ENCODE data around the gene RHOXF1. TPM values are rescaled to one million over a fixed set of nuclear protein-coding genes. Genes with fewer than 3 reads are reported as not detected.
A peak's percentile ranks its signal among the peaks of the same experiment; 100 is the strongest.
"Not testable (repeated sequence)": the region's sequence is repeated elsewhere in the genome, so short reads cannot be mapped to it uniquely, and the experiment has no call there.

Gene RHOXF1
- total and polyA plus RNA-seq, 4 donors, result 0.69 to 4.8 TPM; not detected in 2

DNA sequence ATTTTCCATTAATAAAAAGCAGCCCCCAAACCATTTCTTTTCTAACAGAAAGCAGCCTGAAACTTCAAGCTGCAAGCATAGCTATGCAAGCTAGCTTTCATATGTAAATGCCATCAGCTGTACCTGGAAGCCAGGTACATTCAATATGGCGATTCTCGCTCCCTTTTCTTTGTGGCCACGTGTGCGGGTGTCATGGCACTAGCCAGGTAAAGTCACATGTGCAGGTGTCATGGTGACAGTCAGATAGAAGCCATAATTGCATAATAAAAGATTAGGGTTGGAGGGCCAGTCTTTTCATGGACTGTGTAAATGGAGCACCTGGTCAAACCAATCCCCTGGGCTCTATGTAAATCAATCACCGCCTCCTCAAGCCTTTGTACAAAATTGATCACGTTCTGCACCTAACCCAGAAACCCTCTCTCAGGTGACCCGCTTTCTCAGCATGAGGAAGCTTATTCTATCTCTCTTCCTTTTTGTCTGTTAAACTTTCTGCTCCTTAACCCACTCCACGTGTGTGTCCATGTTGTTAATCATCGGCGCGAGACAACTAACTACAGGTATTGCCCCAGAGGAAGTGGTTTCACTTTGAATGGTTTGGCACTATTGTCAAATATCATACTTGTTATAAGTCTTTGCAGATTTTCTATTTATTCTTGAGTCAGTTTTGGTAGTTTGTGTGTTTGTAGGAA is 24.7 kb upstream of the RHOXF1 start:
- intact Hi-C loops (cut with DNase I), result no loop called here
- no peak for ATAC-seq (ENCODE audit: low FRiP score)

DNA sequence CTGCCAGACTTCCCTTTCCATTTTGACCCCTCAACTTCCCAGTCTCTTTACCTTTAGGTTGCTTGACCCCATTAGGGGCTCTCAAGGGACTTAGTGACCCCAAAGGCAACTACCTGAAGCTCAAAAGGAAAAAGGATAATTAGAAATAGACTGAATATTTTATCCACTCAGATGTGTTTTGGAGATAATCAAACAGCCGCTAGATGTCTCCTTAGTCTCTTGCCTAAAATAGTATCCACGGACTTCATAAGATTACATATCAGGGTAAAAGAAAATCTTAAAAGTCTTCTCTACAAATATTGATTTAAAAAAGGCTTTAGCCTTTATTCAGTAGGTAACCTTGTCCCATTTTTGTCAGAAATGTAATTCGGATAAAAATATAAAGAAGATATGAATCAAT is 21.7 kb upstream of the RHOXF1 start:
- no peaks in the 10 kb centered on the region for H3K36me3 ChIP-seq (ENCODE audit: control insufficient read depth in 1 of 2, insufficient read depth in 2 of 2, low read length in 1 of 2)
- WGBS, 2 donors, result 37 to 50% methylated on average over 3 of the region's 3 CpGs
- H3K27me3 ChIP-seq (ENCODE audit: control insufficient read depth in 1 of 2, insufficient read depth in 2 of 2, low read length in 1 of 2), result no peaks in the 10 kb centered on the region
- intact Hi-C loops (cut with DNase I), result no loop called here
- ATAC-seq (ENCODE audit: low FRiP score) (no peak), DNase-seq (no peak)
- no peaks in the 10 kb centered on the region for H3K4me1 ChIP-seq (ENCODE audit: control insufficient read depth in 1 of 2, insufficient read depth in 2 of 2, low read length in 2 of 2)
- no peak overlapping the region for H3K27ac ChIP-seq (ENCODE audit: low read depth in 1 of 2, low read length in 2 of 2)
- H3K9me3 ChIP-seq (ENCODE audit: control insufficient read depth, low read length), result no peaks in the 10 kb centered on the region
- H3K4me3 ChIP-seq (ENCODE audit: low read length in 2 of 2), result no peak overlapping the region

More for the DNA sequence above, 24.7 kb upstream of the RHOXF1 start:
- no peaks in the 10 kb centered on the region for H3K27me3 ChIP-seq (ENCODE audit: control insufficient read depth in 1 of 2, insufficient read depth in 2 of 2, low read length in 1 of 2)
- 66 to 86% methylated on average over 11 of the region's 11 CpGs for WGBS, 2 donors
- H3K4me1 ChIP-seq (ENCODE audit: control insufficient read depth in 1 of 2, insufficient read depth in 2 of 2, low read length in 2 of 2), result no peaks in the 10 kb centered on the region
- DNase-seq, result no peak
- no peak overlapping the region for H3K4me3 ChIP-seq (ENCODE audit: low read length in 2 of 2)
- no peak overlapping the region for H3K27ac ChIP-seq (ENCODE audit: low read depth in 1 of 2, low read length in 2 of 2)
- no peaks in the 10 kb centered on the region for H3K9me3 ChIP-seq (ENCODE audit: control insufficient read depth, low read length)
- no peaks in the 10 kb centered on the region for H3K36me3 ChIP-seq (ENCODE audit: control insufficient read depth in 1 of 2, insufficient read depth in 2 of 2, low read length in 1 of 2)

DNA sequence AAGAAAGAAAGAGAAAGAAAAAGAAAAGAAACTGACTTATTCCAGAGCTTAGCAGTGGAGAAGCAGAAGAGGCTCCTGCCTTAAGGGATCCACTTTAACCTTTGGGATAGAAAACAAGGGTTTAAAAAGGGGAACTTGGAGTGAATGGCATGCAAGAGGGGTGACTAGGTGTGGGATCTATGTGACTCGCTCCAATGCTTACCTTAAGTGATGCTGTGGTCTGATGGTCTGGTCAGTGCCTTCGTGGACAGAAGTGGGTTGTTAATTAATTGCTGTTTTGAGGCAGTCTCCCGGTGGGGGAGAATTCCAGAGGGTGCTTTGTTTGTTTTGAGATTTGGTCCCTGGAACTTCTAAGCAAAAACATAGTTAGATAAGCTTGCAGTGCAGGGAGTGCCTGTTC is 21.1 kb upstream of the RHOXF1 start:
- DNase-seq (no peak), ATAC-seq (ENCODE audit: low FRiP score) (no peak)
- H3K4me3 ChIP-seq (ENCODE audit: low read length in 2 of 2), result no peak overlapping the region
- no peaks in the 10 kb centered on the region for H3K4me1 ChIP-seq (ENCODE audit: control insufficient read depth in 1 of 2, insufficient read depth in 2 of 2, low read length in 2 of 2)
- H3K27me3 ChIP-seq (ENCODE audit: control insufficient read depth in 1 of 2, insufficient read depth in 2 of 2, low read length in 1 of 2), result no peaks in the 10 kb centered on the region
- no peak overlapping the region for H3K27ac ChIP-seq (ENCODE audit: low read depth in 1 of 2, low read length in 2 of 2)
- intact Hi-C loops (cut with DNase I), result no loop called here
- no peaks in the 10 kb centered on the region for H3K36me3 ChIP-seq (ENCODE audit: control insufficient read depth in 1 of 2, insufficient read depth in 2 of 2, low read length in 1 of 2)
- 51 to 61% methylated on average over 3 of the region's 3 CpGs for WGBS, 2 donors
- H3K9me3 ChIP-seq (ENCODE audit: control insufficient read depth, low read length), result no peaks in the 10 kb centered on the region

DNA sequence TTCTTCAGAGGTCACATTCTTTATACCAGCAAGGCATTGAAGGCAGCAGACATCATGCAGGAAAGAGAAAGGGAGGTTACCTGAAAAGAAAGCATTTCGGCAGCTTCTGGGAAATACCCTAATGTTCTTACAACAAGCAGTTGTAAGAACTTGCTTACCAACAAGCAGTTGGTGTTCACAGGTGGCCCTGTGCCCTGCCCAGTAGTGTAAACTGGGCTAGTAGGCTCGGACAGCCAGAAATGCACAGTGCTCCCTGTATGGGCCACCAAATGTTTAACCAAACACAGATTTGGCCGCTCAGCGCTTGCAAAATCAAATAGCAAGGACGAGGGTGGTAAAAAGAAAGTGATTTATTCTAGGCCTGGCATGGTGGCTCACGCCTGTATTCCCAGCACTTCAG is 20.4 kb upstream of the RHOXF1 start:
- no peaks in the 10 kb centered on the region for H3K9me3 ChIP-seq (ENCODE audit: control insufficient read depth, low read length)
- no peaks in the 10 kb centered on the region for H3K36me3 ChIP-seq (ENCODE audit: control insufficient read depth in 1 of 2, insufficient read depth in 2 of 2, low read length in 1 of 2)
- H3K4me1 ChIP-seq (ENCODE audit: control insufficient read depth in 1 of 2, insufficient read depth in 2 of 2, low read length in 2 of 2), result no peaks in the 10 kb centered on the region
- no peak overlapping the region for H3K27ac ChIP-seq (ENCODE audit: low read depth in 1 of 2, low read length in 2 of 2)
- intact Hi-C loops (cut with DNase I), result no loop called here
- ATAC-seq (ENCODE audit: low FRiP score), result no peak
- WGBS, 2 donors, result 79 to 93% methylated on average over 6 of the region's 6 CpGs
- H3K27me3 ChIP-seq (ENCODE audit: control insufficient read depth in 1 of 2, insufficient read depth in 2 of 2, low read length in 1 of 2), result no peaks in the 10 kb centered on the region
- no peak for DNase-seq
- no peak overlapping the region for H3K4me3 ChIP-seq (ENCODE audit: low read length in 2 of 2)

DNA sequence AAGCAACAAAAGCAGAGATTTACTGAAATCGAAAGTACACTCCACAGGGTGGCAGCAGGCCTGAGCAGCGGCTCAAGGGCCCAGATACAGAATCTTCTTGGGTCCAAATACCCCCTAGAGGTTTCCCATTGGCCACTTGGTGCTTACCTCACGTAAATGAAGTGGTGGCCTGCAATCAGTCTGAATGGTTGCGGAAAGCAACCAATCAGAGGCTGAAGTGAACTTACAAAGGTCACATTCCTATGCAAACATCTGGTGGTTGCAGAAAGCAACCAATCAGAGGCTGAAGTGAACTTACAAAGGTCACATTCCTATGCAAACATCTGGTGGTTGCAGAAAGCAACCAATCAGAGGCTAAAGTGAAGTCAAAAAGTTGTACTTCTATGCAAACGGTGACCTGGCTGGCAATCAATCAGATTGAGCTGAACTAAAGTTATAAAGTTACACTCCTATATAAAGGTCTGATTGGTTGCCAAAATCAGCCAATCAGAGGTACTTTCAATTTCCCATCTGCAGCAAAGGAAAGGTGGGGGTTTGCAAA is 12.7 kb upstream of the RHOXF1 start:
- intact Hi-C loops (cut with DNase I); H3K4me3 ChIP-seq (ENCODE audit: low read length in 2 of 2); H3K27me3 ChIP-seq (ENCODE audit: control insufficient read depth in 1 of 2, insufficient read depth in 2 of 2, low read length in 1 of 2); ATAC-seq (ENCODE audit: low FRiP score); H3K27ac ChIP-seq (ENCODE audit: low read depth in 1 of 2, low read length in 2 of 2); H3K4me1 ChIP-seq (ENCODE audit: control insufficient read depth in 1 of 2, insufficient read depth in 2 of 2, low read length in 2 of 2); H3K36me3 ChIP-seq (ENCODE audit: control insufficient read depth in 1 of 2, insufficient read depth in 2 of 2, low read length in 1 of 2); H3K9me3 ChIP-seq (ENCODE audit: control insufficient read depth, low read length); DNase-seq: not testable (repeated sequence)
- 68 to 88% methylated on average over 5 of the region's 5 CpGs for WGBS, 2 donors

DNA sequence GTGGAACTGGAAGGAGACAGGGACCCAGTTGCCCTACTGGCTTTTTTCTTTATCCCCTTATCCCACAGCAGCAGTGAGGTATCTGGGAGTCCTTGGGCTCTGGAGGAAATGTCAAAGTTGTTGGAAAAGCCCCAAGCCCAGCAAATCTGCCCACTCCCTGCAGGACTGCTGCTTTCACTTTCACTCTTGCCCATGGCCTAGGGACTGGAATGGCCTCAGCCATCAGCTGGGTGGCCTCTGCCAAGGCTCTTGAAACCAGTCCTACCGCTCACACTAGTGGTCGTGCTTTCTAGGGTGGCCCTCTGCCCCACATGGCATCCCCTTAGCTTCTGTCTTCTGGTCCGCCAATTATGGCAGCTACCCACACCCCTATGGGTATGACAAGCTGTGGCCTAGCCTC is 9.7 kb upstream of the RHOXF1 start:
- DNase-seq (no peak), ATAC-seq (ENCODE audit: low FRiP score) (peak; percentile 68)
- Histone ChIP-seq H3K27ac (ENCODE audit: low read depth in 1 of 2, low read length in 2 of 2) (no peak overlapping the region), H3K4me1 (ENCODE audit: control insufficient read depth in 1 of 2, insufficient read depth in 2 of 2, low read length in 2 of 2) (no peaks in the 10 kb centered on the region), H3K9me3 (ENCODE audit: control insufficient read depth, low read length) (no peaks in the 10 kb centered on the region), H3K36me3 (ENCODE audit: control insufficient read depth in 1 of 2, insufficient read depth in 2 of 2, low read length in 1 of 2) (no peaks in the 10 kb centered on the region), H3K27me3 (ENCODE audit: control insufficient read depth in 1 of 2, insufficient read depth in 2 of 2, low read length in 1 of 2) (no peaks in the 10 kb centered on the region), H3K4me3 (ENCODE audit: low read length in 2 of 2) (no peak overlapping the region)
- intact Hi-C loops (cut with DNase I), result no loop called here
- 78 to 97% methylated on average over 3 of the region's 3 CpGs for WGBS, 2 donors

DNA sequence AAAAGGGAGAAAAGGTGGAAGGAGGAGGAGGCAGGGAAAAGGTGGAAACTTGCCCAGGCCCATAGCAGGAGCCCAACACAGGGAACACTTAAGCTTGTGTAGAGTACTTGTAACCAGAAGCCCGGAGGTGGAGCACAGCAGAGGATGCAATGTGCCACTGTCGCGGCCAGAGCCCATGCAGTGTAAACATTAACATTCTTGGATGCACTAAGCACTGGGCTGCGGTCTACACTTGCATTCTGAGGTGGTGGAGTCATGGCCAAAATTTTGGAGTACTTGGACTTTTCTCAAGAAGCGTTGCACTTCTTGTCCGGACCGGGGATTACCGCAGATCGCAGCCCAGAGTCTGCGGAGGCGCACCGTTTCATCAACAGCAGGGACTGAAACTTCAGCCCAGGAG is 4.5 kb upstream of the RHOXF1 start:
- DNase-seq (no peak), ATAC-seq (ENCODE audit: low FRiP score) (no peak)
- Histone ChIP-seq H3K27me3 (ENCODE audit: control insufficient read depth in 1 of 2, insufficient read depth in 2 of 2, low read length in 1 of 2) (no peaks in the 10 kb centered on the region), H3K4me1 (ENCODE audit: control insufficient read depth in 1 of 2, insufficient read depth in 2 of 2, low read length in 2 of 2) (no peaks in the 10 kb centered on the region), H3K36me3 (ENCODE audit: control insufficient read depth in 1 of 2, insufficient read depth in 2 of 2, low read length in 1 of 2) (no peaks in the 10 kb centered on the region), H3K4me3 (ENCODE audit: low read length in 2 of 2) (no peak overlapping the region), H3K27ac (ENCODE audit: low read depth in 1 of 2, low read length in 2 of 2) (no peak overlapping the region), H3K9me3 (ENCODE audit: control insufficient read depth, low read length) (no peaks in the 10 kb centered on the region)
- WGBS, 2 donors, result 75 to 80% methylated on average over 12 of the region's 12 CpGs
- intact Hi-C loops (cut with DNase I), result no loop called here

DNA sequence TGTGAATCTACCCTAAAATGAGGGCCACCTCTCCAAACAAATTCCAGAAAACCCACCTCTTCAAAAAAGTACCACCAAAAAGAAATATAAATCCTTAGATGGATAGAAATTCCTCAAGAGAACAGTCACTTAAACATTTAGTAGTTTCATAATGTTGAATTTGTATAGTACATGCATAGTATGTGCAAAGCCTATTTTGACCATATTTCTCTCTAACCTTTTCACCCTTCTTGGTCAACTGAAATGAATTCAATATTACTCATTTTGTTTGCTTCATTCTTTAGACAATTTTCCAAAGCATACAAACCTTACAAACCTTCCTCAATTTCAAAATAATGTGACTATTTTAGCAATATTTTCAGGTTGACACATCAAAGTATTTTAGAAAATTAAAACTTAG is 4.1 kb downstream of the RHOXF1 start:
- intact Hi-C loops (cut with DNase I), result loop anchor here in 1 of 2 donors (10.0 kb wide), 1 partner anchor 113 kb away; no protein-coding TSS in a partner anchor
- no peaks in the 10 kb centered on the region for H3K27me3 ChIP-seq (ENCODE audit: control insufficient read depth in 1 of 2, insufficient read depth in 2 of 2, low read length in 1 of 2)
- H3K36me3 ChIP-seq (ENCODE audit: control insufficient read depth in 1 of 2, insufficient read depth in 2 of 2, low read length in 1 of 2), result no peaks in the 10 kb centered on the region
- no peaks in the 10 kb centered on the region for H3K9me3 ChIP-seq (ENCODE audit: control insufficient read depth, low read length)
- H3K4me3 ChIP-seq (ENCODE audit: low read length in 2 of 2), result no peak overlapping the region
- H3K4me1 ChIP-seq (ENCODE audit: control insufficient read depth in 1 of 2, insufficient read depth in 2 of 2, low read length in 2 of 2), result no peaks in the 10 kb centered on the region
- ATAC-seq (ENCODE audit: low FRiP score) (no peak), DNase-seq (no peak)
- H3K27ac ChIP-seq (ENCODE audit: low read depth in 1 of 2, low read length in 2 of 2), result no peak overlapping the region

DNA sequence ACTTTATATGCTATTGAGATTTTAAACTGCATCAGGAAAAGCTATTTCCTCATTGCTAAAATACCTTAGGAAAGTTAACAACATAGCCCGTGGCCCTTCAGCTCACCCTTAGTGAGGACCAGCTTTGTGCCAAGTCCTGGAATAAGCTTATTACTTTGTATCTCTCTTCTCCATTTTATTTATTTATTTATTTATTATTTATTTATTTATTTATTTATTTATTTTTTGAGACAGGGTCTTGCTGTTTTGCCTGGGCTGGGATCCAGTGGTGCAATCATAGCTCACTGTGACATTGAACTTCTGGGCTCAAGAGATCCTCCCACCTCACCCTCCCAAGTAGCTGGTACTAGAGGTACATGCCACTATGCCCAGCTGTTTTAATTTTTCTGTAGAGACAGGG is 6.3 kb downstream of the RHOXF1 start:
- Histone ChIP-seq H3K4me3 (ENCODE audit: low read length in 2 of 2) (no peak overlapping the region), H3K27ac (ENCODE audit: low read depth in 1 of 2, low read length in 2 of 2) (no peak overlapping the region), H3K27me3 (ENCODE audit: control insufficient read depth in 1 of 2, insufficient read depth in 2 of 2, low read length in 1 of 2) (no peaks in the 10 kb centered on the region), H3K36me3 (ENCODE audit: control insufficient read depth in 1 of 2, insufficient read depth in 2 of 2, low read length in 1 of 2) (no peaks in the 10 kb centered on the region), H3K9me3 (ENCODE audit: control insufficient read depth, low read length) (no peaks in the 10 kb centered on the region), H3K4me1 (ENCODE audit: control insufficient read depth in 1 of 2, insufficient read depth in 2 of 2, low read length in 2 of 2) (no peaks in the 10 kb centered on the region)
- ATAC-seq (ENCODE audit: low FRiP score), result no peak
- no peak for DNase-seq
- 76 to 98% methylated on average over 1 of the region's 1 CpG for WGBS, 2 donors
- intact Hi-C loops (cut with DNase I), result no loop called here
